NT2/D1 (cell line): Measurements from ENCODE around the gene AHNAK2.

Experiments used
- YY1 ChIP-seq: IDR thresholded peaks from 2 replicates; pipeline ENCODE4 v1.6.1; 2011; ENCODE audit not compliant: insufficient read length, insufficient read depth
- ZNF274 ChIP-seq: IDR thresholded peaks from 2 replicates; pipeline ENCODE4 v1.6.1; 2011; ENCODE audit warnings: mild to moderate bottlenecking, low read depth, low read length

DNA sequence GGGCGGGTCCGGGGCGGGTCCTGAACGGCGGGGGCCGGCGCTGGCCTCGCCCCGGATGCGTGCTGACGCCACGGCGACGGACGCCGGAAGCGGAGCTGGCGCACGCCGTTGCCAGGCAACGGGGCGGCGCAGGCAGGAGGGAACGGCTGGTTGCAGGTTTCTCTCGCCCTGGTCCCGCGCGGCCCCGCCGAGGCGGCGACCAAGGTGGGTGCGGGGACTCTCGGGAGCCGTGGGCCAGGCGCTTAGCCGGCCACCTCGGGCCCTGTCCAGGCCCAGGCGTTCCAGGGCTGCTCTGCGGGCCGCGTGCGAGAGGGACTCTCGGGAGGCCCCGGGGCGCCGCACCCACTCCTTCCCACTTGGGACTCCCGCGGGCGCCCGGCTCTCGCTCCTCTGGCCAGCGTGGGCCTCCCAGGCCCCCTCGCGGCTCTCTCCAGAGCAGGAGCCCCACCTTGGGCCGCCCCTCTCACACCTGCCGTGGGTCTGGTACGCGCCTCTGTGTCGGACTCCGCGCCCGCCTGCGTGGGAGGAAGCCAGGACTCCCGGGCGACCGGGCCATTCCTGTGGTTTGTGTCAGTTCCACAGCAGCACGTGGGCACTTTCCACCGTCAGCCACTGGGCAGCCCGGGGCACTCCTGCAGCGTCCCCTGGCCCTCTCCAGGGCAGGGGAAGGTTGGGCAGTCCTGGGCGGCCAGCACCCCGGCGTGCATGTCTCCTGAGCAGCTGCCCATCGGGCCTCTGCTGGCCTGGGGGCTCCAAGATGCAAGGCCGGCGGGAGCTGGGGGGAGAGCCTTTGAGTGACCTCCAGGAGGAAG lies 7.7 kb upstream of the AHNAK2 start, which contains the start of gene CLBA1:
- TF ChIP-seq ZNF274 (no peak), YY1 (no peak)
